ENCODE measurements around the gene TRMT10A. TPM values are rescaled to one million over a fixed set of nuclear protein-coding genes. Genes with fewer than 3 reads are reported as not detected.

TRMT10A gene
- total RNA-seq, 1 donor from 2014 or later: 5.6 TPM

DNA sequence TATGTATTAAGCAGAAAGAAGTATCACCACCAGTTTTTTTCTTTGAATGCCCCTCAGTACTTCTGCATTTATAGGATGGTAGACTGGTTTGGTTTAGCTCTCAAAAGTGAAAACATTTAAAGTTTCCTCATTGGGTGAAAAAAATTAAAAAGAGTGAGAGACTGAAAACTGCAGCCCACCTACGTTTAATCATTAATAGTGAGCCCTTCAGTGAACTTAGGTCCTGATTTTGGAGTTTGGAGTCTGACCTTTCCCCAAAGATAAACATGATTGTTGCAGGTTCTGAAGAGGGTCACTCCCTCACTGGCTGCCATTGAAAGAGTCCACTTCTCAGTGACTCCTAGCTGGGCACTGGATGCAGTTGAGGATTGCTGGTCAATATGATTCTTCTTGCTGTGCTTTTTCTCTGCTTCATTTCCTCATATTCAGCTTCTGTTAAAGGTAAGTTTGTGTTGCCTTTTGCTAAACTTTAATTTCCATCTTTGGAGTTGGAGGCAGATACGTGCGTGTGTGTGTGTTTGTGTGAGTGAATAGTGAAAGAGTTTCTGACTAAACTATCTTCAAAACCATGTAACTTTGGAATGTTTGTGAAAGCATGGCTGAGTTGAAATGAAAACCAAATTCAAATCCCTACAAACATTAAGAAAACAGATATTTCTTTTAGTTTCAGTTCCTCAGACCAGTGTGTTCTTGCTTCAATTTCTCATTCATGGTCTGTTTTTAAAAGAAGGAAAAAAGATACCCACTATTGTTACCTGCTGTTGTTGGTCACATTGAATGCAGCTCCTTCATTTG lies 10.9 kb upstream of the TRMT10A start, which contains the start of gene MTTP:
Gene MTTP, plus strand, starts transcription at position 295 of the 795 bp plus-strand sequence. Its CDS starts 86 bp downstream, at position 381.
- Mint-ChIP-seq H3K4me3 (ENCODE audit: unreplicated experiment) (no peak within 1 kb of the TSS), H3K27ac (ENCODE audit: unreplicated experiment) (no peak within 1 kb of the TSS), H3K4me1 (ENCODE audit: unreplicated experiment) (no peaks in the 10 kb centered on the region), H3K27me3 (ENCODE audit: unreplicated experiment) (no peaks in the 10 kb centered on the region), H3K9me3 (ENCODE audit: unreplicated experiment) (no peaks in the 10 kb centered on the region), H3K36me3 (ENCODE audit: low read depth, unreplicated experiment) (no peaks in the 10 kb centered on the region)
- no peak for DNase-seq (ENCODE audit: low spot score)
- TF ChIP-seq, protein P1, sequence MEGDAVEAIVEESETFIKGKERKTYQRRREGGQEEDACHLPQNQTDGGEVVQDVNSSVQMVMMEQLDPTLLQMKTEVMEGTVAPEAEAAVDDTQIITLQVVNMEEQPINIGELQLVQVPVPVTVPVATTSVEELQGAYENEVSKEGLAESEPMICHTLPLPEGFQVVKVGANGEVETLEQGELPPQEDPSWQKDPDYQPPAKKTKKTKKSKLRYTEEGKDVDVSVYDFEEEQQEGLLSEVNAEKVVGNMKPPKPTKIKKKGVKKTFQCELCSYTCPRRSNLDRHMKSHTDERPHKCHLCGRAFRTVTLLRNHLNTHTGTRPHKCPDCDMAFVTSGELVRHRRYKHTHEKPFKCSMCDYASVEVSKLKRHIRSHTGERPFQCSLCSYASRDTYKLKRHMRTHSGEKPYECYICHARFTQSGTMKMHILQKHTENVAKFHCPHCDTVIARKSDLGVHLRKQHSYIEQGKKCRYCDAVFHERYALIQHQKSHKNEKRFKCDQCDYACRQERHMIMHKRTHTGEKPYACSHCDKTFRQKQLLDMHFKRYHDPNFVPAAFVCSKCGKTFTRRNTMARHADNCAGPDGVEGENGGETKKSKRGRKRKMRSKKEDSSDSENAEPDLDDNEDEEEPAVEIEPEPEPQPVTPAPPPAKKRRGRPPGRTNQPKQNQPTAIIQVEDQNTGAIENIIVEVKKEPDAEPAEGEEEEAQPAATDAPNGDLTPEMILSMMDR (IDR thresholded peaks at IDR 0.05; ENCODE audit: unreplicated experiment): no peak

DNA sequence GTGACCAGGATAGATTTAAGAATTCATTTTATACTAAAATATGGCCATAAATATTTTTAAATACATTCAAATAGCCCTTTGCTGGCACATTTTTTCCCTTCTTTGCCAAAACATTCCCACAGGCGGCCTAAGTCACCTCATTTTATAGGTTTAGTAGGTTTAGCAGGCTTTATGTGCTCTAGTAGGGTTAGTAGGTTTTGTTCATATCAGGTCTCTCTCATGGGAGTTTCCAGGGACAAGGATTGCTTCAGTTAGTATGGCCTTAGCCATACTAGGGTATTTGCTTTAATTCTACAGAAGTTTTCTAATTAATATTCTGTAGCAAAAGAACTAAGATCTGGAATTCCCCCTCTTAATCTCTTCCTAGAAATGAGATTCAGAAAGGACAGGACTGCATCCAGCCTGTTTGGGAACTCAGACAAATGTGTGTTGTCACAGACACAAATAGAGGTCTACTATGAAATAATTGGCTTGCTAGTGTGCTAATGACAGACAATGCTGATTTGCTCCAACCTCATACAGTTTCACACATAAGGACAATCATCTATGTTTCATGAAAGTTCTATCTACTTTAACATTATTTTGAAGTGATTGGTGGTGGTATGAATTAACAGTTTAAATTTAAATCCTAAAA lies 10.0 kb upstream of the TRMT10A start:
- DNase-seq (ENCODE audit: low spot score): no peak
- no peaks in the 10 kb centered on the region for H3K36me3 Mint-ChIP-seq (ENCODE audit: low read depth, unreplicated experiment)
- H3K27ac Mint-ChIP-seq (ENCODE audit: unreplicated experiment): no peak overlapping the region
- TF ChIP-seq, protein P1 (IDR thresholded peaks at IDR 0.05; ENCODE audit: unreplicated experiment): no peak
- no peaks in the 10 kb centered on the region for H3K4me1 Mint-ChIP-seq (ENCODE audit: unreplicated experiment)
- H3K9me3 Mint-ChIP-seq (ENCODE audit: unreplicated experiment): no peaks in the 10 kb centered on the region
- H3K27me3 Mint-ChIP-seq (ENCODE audit: unreplicated experiment): no peaks in the 10 kb centered on the region
- H3K4me3 Mint-ChIP-seq (ENCODE audit: unreplicated experiment): no peak overlapping the region

DNA sequence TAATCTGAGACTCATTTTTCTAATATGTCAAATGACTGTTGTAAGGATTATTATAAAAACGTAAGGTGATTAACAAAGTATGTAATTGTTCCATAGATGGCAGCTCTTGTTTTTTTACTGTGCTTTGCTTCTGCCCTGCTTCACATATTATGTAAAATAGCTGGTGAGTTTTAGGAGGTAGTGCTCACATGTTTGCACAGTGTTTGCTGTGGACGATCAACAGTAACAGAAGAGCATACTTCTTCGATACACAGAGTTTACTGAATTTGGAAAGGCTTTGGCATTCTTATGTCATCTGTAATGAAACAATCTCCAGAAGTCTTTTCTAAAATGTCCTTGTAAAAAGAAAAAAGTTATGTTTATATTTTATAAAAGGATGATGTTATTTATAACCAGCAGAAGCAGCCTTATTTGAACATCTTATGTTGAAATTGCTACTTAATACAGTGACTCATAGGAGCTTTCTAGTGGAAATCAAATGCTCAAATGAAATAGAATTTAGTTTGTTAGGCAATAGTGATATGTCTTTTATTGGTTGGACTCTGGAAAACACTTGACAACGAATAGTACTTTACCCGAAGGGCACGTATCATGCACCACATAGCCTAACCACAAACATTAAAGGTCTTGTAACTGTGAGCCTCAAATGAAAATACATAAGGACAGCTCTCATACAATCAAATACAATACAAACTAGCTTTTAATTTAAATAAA lies 8.8 kb upstream of the TRMT10A start:
- TF ChIP-seq, protein P1 (IDR thresholded peaks at IDR 0.05; ENCODE audit: unreplicated experiment): no peak
- no peaks in the 10 kb centered on the region for H3K4me1 Mint-ChIP-seq (ENCODE audit: unreplicated experiment)
- no peaks in the 10 kb centered on the region for H3K27me3 Mint-ChIP-seq (ENCODE audit: unreplicated experiment)
- no peaks in the 10 kb centered on the region for H3K36me3 Mint-ChIP-seq (ENCODE audit: low read depth, unreplicated experiment)
- no peak overlapping the region for H3K4me3 Mint-ChIP-seq (ENCODE audit: unreplicated experiment)
- no peak for DNase-seq (ENCODE audit: low spot score)
- no peak overlapping the region for H3K27ac Mint-ChIP-seq (ENCODE audit: unreplicated experiment)
- H3K9me3 Mint-ChIP-seq (ENCODE audit: unreplicated experiment): no peaks in the 10 kb centered on the region

DNA sequence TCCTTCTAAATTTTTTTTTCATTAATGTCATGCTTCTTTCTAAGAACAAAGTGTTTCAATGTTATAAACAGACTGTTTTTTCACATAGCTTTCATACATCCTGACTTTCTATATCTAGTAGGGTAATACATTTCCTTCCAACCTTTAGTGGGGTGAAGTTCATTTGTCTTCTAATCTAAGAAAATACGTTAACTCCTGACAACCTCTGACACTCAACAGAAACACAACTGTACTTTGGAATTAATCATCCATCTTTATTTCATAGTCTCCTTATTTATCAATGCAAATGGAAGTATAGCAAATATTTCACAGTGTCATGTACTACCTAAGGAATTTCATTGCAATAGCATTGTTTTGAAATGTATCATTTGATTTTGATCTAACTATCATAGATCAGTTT lies 8.0 kb upstream of the TRMT10A start:
- Mint-ChIP-seq H3K4me1 (ENCODE audit: unreplicated experiment) (no peaks in the 10 kb centered on the region), H3K36me3 (ENCODE audit: low read depth, unreplicated experiment) (no peaks in the 10 kb centered on the region), H3K27ac (ENCODE audit: unreplicated experiment) (no peak overlapping the region), H3K4me3 (ENCODE audit: unreplicated experiment) (no peak overlapping the region), H3K27me3 (ENCODE audit: unreplicated experiment) (no peaks in the 10 kb centered on the region), H3K9me3 (ENCODE audit: unreplicated experiment) (no peaks in the 10 kb centered on the region)
- TF ChIP-seq, protein P1 (IDR thresholded peaks at IDR 0.05; ENCODE audit: unreplicated experiment): no peak
- no peak for DNase-seq (ENCODE audit: low spot score)
